GM12891 (cell line): ENCODE results near the gene GRK6.

Source experiments
- DNase-seq: peaks from one replicate; pipeline ENCODE4 v3.0.0; 2011; ENCODE audit warnings: low spot score; ENCODE audit not compliant: insufficient read length
- FAIRE-seq: peaks from 2 replicates; lab custom pipeline; 2011; peaks lifted over from hg19 to GRCh38; lab: Jason Lieb, UNC
- PAX5 ChIP-seq: IDR thresholded peaks from 2 replicates; pipeline ENCODE4 v1.6.1; 2011; ENCODE audit warnings: low read length, moderate library complexity, mild to moderate bottlenecking; ENCODE audit not compliant: insufficient read depth, severe bottlenecking
- POLR2A ChIP-seq: IDR thresholded peaks from 2 replicates; pipeline ENCODE4 v1.6.1; 2011; ENCODE audit warnings: low read depth, low read length, control low read depth
- POLR2AphosphoS5 ChIP-seq: IDR thresholded peaks from 2 replicates; pipeline ENCODE4 v1.6.1; 2011; ENCODE audit warnings: low read depth, low read length, control low read depth
- POU2F2 ChIP-seq: IDR thresholded peaks from 2 replicates; pipeline ENCODE4 v1.6.1; 2011; ENCODE audit warnings: low read depth, mild to moderate bottlenecking, control low read depth, low read length, moderate library complexity
- SPI1 ChIP-seq: IDR thresholded peaks from 2 replicates; pipeline ENCODE4 v1.6.1; 2011; ENCODE audit warnings: low read depth, low read length, control low read depth
- TAF1 ChIP-seq: IDR thresholded peaks from 2 replicates; pipeline ENCODE4 v1.6.1; 2011; ENCODE audit warnings: low read depth, low read length, control low read depth

The GRK6 gene

GRCh38 chr5:177387405-177387804 lies 39.1 kb upstream of the GRK6 start:
- DNase-seq (no peak), FAIRE-seq (peak; percentile 45)
- TF ChIP-seq SPI1: no peak
- no peak for TF ChIP-seq POU2F2

- TF ChIP-seq PAX5 (no peak), TAF1 (no peak), POLR2A (no peak), SPI1 (no peak), POU2F2 (no peak), POLR2AphosphoS5 (no peak)
- DNase-seq: no peak
- FAIRE-seq: no peak
These were observed 37.9 kb upstream of the GRK6 start for GRCh38 chr5:177388521-177389052.

GRCh38 chr5:177389241-177390169 lies 37.0 kb upstream of the GRK6 start:
- FAIRE-seq (peak; percentile 66), DNase-seq (no peak)
- peak; percentile 82 for TF ChIP-seq SPI1
- 0 out of 2 replicates have a peak, but pooled peaks have one; percentile 11 for TF ChIP-seq POU2F2
- 0 out of 2 replicates have a peak, but pooled peaks have one; percentile 11 for TF ChIP-seq TAF1
- no peak for TF ChIP-seq POLR2A
- no peak for TF ChIP-seq POLR2AphosphoS5
- no peak for TF ChIP-seq PAX5

- peak; percentile 95 for FAIRE-seq
- DNase-seq: peak; percentile 88
- TF ChIP-seq POLR2AphosphoS5: no peak
- no peak for TF ChIP-seq SPI1
- TF ChIP-seq POU2F2: no peak
- TF ChIP-seq POLR2A: no peak
- no peak for TF ChIP-seq TAF1
- no peak for TF ChIP-seq PAX5
These were observed 35.8 kb upstream of the GRK6 start for GRCh38 chr5:177390363-177391300.

- TF ChIP-seq TAF1: no peak
- no peak for TF ChIP-seq POLR2AphosphoS5
- no peak for TF ChIP-seq POLR2A
- no peak for TF ChIP-seq SPI1
- no peak for TF ChIP-seq POU2F2
- FAIRE-seq: no peak
These were observed 33.7 kb upstream of the GRK6 start for GRCh38 chr5:177392765-177393164.

GRCh38 chr5:177393206-177393765 lies 33.2 kb upstream of the GRK6 start:
- DNase-seq: no peak
- TF ChIP-seq SPI1 (no peak), TAF1 (no peak), POU2F2 (no peak), POLR2AphosphoS5 (no peak)
- FAIRE-seq: no peak

More at GRCh38 chr5:177392765-177393164, 33.7 kb upstream of the GRK6 start:
- no peak for DNase-seq

GRCh38 chr5:177393990-177394389 lies 32.5 kb upstream of the GRK6 start:
- FAIRE-seq: no peak
- DNase-seq: no peak
- TF ChIP-seq POLR2A (no peak), TAF1 (no peak), PAX5 (no peak), SPI1 (no peak), POLR2AphosphoS5 (no peak), POU2F2 (no peak)

- TF ChIP-seq SPI1 (no peak), POU2F2 (no peak), PAX5 (no peak), POLR2A (no peak), POLR2AphosphoS5 (no peak), TAF1 (no peak)
- no peak for FAIRE-seq
- DNase-seq: no peak
These were observed 30.4 kb upstream of the GRK6 start for GRCh38 chr5:177396078-177396477.

- no peak for DNase-seq
- FAIRE-seq: no peak
- TF ChIP-seq POU2F2: no peak
- TF ChIP-seq TAF1: no peak
- TF ChIP-seq POLR2A: no peak
- no peak for TF ChIP-seq PAX5
- no peak for TF ChIP-seq SPI1
- TF ChIP-seq POLR2AphosphoS5: no peak
These were observed 29.7 kb upstream of the GRK6 start for GRCh38 chr5:177396807-177397206.
